Glutamatergic neuron (in vitro differentiated cells): ENCODE results near the gene ATP2C1. TPM values are rescaled to one million over a fixed set of nuclear protein-coding genes. Genes with fewer than 3 reads are reported as not detected.

Source experiments
- DNase-seq: peaks from one replicate; pipeline ENCODE4 v3.0.0; 2022
- H3K27ac Mint-ChIP-seq: one replicate; pipeline ENCODE4 v1.8.0; 2020; ENCODE audit warnings: mild to moderate bottlenecking, mixed read lengths, inconsistent platforms; ENCODE audit not compliant: unreplicated experiment
- H3K27me3 Mint-ChIP-seq: one replicate; pipeline ENCODE4 v1.8.0; 2020; ENCODE audit warnings: mild to moderate bottlenecking, moderate library complexity, mixed read lengths, inconsistent platforms; ENCODE audit not compliant: unreplicated experiment
- H3K36me3 Mint-ChIP-seq: one replicate; pipeline ENCODE4 v1.8.0; 2020; ENCODE audit warnings: mild to moderate bottlenecking, mixed read lengths, inconsistent platforms; ENCODE audit not compliant: unreplicated experiment
- H3K4me1 Mint-ChIP-seq: one replicate; pipeline ENCODE4 v1.8.0; 2020; ENCODE audit warnings: mild to moderate bottlenecking, low read depth, mixed read lengths, inconsistent platforms; ENCODE audit not compliant: unreplicated experiment
- H3K4me3 Mint-ChIP-seq: one replicate; pipeline ENCODE4 v1.8.0; 2020; ENCODE audit warnings: mild to moderate bottlenecking, mixed read lengths, inconsistent platforms; ENCODE audit not compliant: unreplicated experiment
- H3K9me3 Mint-ChIP-seq: one replicate; pipeline ENCODE4 v1.8.0; 2020; ENCODE audit warnings: mild to moderate bottlenecking, moderate library complexity, mixed read lengths, inconsistent platforms; ENCODE audit not compliant: unreplicated experiment
- total RNA-seq: library from RNA; stranded (reverse); fragmentation: NEBNext Ultra II Directional; extraction: Animal tissue kit (Norgen Biotek cat#: 25700); gene quantifications from one replicate; pipeline ENCODE4 v1.2.1, GENCODE V29; 2021; ENCODE audit not compliant: unreplicated experiment
- TF ChIP-seq, protein P1 (sequence below): fragments of 200-600 bp; sonication (generic); IDR thresholded peaks from one replicate; pipeline ENCODE4 v1.5.0; 2021; ENCODE audit not compliant: partially characterized antibody, unreplicated experiment

The ATP2C1 gene
- total RNA-seq, 1 donor from 2014 or later = 130 TPM

DNA sequence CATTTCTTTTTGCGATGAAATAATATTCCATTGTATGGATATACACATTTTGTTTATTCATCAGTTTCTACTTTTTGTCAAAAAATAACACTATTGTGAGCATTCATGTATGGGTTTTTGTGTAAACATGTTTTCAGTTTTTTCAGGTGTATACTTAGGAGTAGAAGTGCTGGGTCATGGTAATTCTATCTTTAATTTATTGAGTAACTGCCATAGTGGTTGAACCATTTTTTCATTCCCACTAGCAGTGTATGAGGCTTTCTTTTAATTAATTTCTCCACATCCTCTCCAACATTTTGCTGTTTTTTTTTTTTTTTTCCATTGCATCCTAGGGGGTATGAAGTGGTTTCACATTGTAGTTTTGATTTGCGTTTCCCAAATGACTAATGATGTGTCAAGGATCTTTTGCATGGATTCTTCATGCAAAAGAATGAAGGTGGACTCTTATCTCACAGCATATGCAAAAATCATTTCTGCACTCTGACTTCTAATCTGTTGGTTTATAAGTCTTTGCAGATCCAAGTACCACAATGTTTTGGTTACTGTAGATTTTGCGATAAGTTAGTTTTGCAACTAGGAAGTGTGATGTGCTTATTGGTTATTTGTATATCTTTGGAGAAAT is 12.6 kb downstream of the ATP2C1 start:
- Mint-ChIP-seq H3K4me1 (peaks cover 14% of the 10 kb centered on the region), H3K36me3 (no peaks in the 10 kb centered on the region), H3K27ac (no peak overlapping the region), H3K4me3 (no peak overlapping the region), H3K9me3 (no peaks in the 10 kb centered on the region), H3K27me3 (no peaks in the 10 kb centered on the region)
- TF ChIP-seq, protein P1, sequence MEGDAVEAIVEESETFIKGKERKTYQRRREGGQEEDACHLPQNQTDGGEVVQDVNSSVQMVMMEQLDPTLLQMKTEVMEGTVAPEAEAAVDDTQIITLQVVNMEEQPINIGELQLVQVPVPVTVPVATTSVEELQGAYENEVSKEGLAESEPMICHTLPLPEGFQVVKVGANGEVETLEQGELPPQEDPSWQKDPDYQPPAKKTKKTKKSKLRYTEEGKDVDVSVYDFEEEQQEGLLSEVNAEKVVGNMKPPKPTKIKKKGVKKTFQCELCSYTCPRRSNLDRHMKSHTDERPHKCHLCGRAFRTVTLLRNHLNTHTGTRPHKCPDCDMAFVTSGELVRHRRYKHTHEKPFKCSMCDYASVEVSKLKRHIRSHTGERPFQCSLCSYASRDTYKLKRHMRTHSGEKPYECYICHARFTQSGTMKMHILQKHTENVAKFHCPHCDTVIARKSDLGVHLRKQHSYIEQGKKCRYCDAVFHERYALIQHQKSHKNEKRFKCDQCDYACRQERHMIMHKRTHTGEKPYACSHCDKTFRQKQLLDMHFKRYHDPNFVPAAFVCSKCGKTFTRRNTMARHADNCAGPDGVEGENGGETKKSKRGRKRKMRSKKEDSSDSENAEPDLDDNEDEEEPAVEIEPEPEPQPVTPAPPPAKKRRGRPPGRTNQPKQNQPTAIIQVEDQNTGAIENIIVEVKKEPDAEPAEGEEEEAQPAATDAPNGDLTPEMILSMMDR = no peak
- DNase-seq = no peak

DNA sequence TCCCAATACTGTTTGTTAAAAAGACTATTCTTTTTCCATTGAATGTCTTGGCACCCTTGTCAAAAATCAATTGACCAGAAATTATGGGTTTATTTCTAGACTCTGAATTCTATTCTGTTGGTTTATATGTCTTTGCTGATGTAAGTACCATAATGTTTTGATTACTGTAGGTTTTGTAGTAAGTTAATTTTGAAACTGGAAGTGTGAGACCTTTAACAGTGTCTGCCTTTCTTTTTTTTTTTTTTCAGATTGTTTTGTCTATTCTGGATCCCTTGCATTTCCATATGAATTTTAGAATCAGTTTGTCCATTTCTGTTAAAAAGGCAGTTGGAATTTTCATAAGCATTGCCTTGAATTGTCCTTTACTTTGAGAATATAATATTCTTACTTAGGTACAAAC is 13.6 kb downstream of the ATP2C1 start:
- no peaks in the 10 kb centered on the region for H3K27me3 Mint-ChIP-seq
- no peak for DNase-seq
- no peak overlapping the region for H3K4me3 Mint-ChIP-seq
- no peaks in the 10 kb centered on the region for H3K36me3 Mint-ChIP-seq
- H3K27ac Mint-ChIP-seq = no peak overlapping the region
- H3K4me1 Mint-ChIP-seq = peaks cover 10% of the 10 kb centered on the region
- H3K9me3 Mint-ChIP-seq = no peaks in the 10 kb centered on the region
- TF ChIP-seq, protein P1 = no peak

DNA sequence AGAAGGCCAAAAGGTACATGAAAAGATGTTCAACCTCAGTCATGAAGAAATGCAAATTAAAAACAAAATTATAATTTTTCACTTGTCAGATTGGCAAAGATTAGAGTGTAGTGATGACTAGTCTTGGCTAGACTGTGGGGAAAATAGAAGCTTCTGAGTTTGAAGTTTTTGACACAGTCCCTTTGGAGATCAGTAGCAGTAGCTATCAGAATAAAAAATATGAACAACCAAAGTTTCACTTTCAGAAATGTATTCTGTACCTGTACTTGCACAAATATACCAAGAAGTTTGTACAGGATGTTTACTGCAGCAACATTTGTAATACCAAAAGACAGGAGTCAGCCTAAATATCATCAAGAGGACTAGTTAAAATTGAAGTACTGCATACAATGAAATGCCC is 14.1 kb downstream of the ATP2C1 start:
- no peak overlapping the region for H3K27ac Mint-ChIP-seq
- no peak overlapping the region for H3K4me3 Mint-ChIP-seq
- no peaks in the 10 kb centered on the region for H3K27me3 Mint-ChIP-seq
- no peak for DNase-seq
- H3K9me3 Mint-ChIP-seq = no peaks in the 10 kb centered on the region
- H3K36me3 Mint-ChIP-seq = no peaks in the 10 kb centered on the region
- TF ChIP-seq, protein P1 = no peak
- H3K4me1 Mint-ChIP-seq = peaks cover 10% of the 10 kb centered on the region

DNA sequence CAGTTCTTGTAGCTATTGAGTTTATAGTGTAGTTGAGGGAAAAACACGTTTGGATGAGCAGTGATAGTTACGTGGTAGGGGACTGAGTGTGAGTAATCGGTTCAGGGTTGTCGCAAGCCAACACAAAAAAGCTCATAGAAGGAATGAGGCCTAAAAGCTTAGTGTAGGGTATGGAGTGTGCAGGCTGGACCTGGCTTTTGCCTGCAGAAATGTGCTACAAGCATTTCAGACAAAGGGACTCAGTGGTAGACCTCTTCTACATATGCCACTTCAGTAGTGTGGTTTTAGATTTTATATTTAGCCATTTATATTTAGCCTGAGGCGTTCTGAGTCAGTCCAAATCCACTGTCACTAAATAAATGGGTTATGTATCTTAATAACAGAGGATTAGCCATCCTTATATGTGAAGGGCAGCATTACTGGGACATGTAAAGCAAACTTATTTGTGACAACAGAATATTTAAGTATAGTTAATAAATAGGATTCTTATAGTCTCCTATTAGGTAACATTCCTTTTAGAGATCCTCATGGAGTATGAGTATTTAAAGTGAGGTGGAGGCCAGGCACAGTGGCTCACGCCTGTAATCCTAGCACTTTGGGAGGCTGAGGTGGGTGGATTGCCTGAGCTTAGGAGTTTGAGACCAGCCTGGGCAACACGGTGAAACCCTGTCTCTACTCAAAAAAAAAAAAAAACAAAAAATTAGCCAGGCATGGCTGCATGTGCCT is 21.8 kb downstream of the ATP2C1 start:
- no peaks in the 10 kb centered on the region for H3K36me3 Mint-ChIP-seq
- H3K27ac Mint-ChIP-seq = no peak overlapping the region

More for the DNA sequence above, 21.8 kb downstream of the ATP2C1 start:
- peaks cover 5% of the 10 kb centered on the region for H3K4me1 Mint-ChIP-seq
- DNase-seq = no peak
- peaks cover 1% of the 10 kb centered on the region for H3K9me3 Mint-ChIP-seq
- no peaks in the 10 kb centered on the region for H3K27me3 Mint-ChIP-seq
- no peak overlapping the region for H3K4me3 Mint-ChIP-seq
- TF ChIP-seq, protein P1 = no peak
